IPS-20b (cell line): ENCODE data around the gene CAB39.
A peak's percentile ranks its signal among the peaks of the same experiment; 100 is the strongest.
"Not testable (repeated sequence)": the region's sequence is repeated elsewhere in the genome, so short reads cannot be mapped to it uniquely, and the experiment has no call there.

ENCODE experiments used
- H3K27ac ChIP-seq: one replicate; pipeline ENCODE4 v1.5.1; 2013; ENCODE audit warnings: low read length
- H3K27me3 ChIP-seq: 2 replicates; pipeline ENCODE4 v1.6.1; 2013; ENCODE audit warnings: mild to moderate bottlenecking, low read length, inconsistent platforms; ENCODE audit not compliant: insufficient read depth
- H3K36me3 ChIP-seq: 2 replicates; pipeline ENCODE4 v1.6.1; 2013; ENCODE audit warnings: low read depth, mild to moderate bottlenecking, inconsistent platforms, low read length, moderate library complexity; ENCODE audit not compliant: insufficient read depth
- H3K4me1 ChIP-seq: 2 replicates; pipeline ENCODE4 v1.6.1; 2013; ENCODE audit warnings: mild to moderate bottlenecking, control low read depth, inconsistent platforms, low read length, moderate library complexity; ENCODE audit not compliant: insufficient read depth
- H3K4me3 ChIP-seq: 2 replicates; pipeline ENCODE4 v1.5.1; 2013; ENCODE audit warnings: mild to moderate bottlenecking, low read length, inconsistent platforms
- H3K9ac ChIP-seq: 2 replicates; pipeline ENCODE4 v1.6.1; 2013; ENCODE audit warnings: low read depth, mild to moderate bottlenecking, inconsistent platforms, low read length, moderate library complexity
- H3K9me3 ChIP-seq: 2 replicates; pipeline ENCODE4 v1.6.1; 2013; ENCODE audit warnings: mild to moderate bottlenecking, low read depth, low read length, inconsistent platforms; ENCODE audit not compliant: insufficient read depth

Gene CAB39

DNA sequence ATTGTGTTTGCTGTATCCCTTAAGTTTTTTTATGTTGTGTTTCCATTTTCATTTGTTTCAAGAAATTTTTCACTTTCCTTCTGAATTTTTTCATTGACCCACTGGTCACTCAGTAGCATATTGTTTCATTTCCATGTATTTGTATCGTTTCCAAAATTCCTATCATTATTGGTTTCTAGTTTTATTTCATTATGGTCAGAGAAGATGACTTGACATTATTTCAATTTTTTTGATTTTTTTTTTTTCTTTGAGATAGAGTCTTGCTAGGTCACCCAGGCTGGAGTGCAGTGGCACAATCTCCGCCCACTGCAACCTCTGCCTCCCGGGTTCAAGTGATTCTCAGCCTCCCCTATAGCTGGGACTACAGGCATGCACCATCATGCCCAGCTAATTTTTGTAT is 11.3 kb upstream of the CAB39 start:
- Histone ChIP-seq H3K9ac (no peak overlapping the region), H3K36me3 (no peaks in the 10 kb centered on the region), H3K27me3 (no peaks in the 10 kb centered on the region), H3K27ac (no peak overlapping the region), H3K9me3 (no peaks in the 10 kb centered on the region), H3K4me1 (no peaks in the 10 kb centered on the region), H3K4me3 (no peak overlapping the region)

DNA sequence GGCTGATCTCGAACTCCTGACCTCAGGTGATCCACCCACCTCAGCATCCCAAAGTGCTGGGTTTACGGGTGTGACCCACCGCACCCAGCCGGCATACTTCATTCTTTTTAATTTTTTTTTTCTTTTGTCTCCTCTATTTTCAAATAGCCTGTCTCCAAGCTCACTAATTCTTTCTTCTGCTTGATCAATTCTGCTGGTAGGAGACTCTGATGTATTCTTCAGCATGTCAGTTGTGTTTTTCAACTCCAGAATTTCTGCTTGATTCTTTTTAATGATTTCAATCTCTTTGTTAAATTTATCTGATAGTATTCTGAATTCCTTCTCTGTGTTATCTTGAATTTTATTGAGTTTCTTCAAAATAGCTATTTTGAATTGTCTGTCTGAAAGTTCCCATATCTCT is 10.2 kb upstream of the CAB39 start:
- not testable (repeated sequence) for H3K27me3 ChIP-seq, H3K4me3 ChIP-seq, H3K4me1 ChIP-seq, H3K27ac ChIP-seq, H3K9me3 ChIP-seq, H3K9ac ChIP-seq, H3K36me3 ChIP-seq

DNA sequence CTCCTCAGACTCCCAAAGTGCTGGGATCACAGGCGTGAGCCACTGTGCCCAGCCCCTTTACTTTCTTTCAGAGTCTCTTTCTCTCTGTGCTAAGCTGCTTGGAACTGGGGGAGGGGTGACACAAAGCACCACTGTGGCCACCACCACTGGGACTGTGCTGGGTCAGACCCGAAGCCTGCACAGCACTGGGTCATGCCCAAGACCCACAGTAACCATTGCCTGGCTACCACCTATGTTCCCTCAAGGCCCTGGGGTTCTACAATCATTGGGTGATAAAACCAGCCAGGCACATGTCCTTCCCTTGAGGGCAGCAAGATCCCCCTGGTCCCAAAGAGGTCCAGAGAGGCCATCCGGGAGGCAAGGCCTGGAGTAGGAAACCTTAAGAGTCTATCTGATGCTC is 9.1 kb upstream of the CAB39 start:
- no peak overlapping the region for H3K27ac ChIP-seq
- H3K4me1 ChIP-seq = no peaks in the 10 kb centered on the region
- no peaks in the 10 kb centered on the region for H3K36me3 ChIP-seq
- no peak overlapping the region for H3K9ac ChIP-seq
- H3K4me3 ChIP-seq = no peak overlapping the region
- no peaks in the 10 kb centered on the region for H3K9me3 ChIP-seq
- H3K27me3 ChIP-seq = no peaks in the 10 kb centered on the region

DNA sequence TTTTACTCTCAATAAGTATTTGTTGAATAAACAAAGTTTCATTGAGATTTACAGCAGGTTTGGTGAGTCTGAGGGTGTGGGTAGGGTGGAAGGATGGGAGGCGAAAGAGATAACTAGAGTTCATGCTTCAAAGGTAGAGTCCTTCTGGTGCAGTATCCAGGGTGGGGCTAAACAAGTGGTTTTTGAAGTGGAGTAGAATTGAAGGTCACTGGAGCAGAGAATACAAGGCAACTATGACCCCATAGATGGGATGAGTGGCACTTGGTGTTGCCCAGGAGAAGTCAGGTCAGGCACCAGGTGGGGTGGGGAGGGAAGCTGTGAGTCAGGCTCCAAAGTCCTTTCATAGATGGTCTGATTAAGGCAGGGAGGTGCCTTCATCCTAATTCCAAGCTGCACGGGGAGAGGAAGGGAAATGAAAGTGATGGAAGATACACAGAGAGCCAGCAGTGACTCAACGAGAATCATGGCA is 6.6 kb upstream of the CAB39 start:
- H3K4me3 ChIP-seq = no peak overlapping the region
- no peak overlapping the region for H3K9ac ChIP-seq
- H3K9me3 ChIP-seq = no peaks in the 10 kb centered on the region
- H3K36me3 ChIP-seq = no peaks in the 10 kb centered on the region
- H3K27me3 ChIP-seq = no peaks in the 10 kb centered on the region
- no peak overlapping the region for H3K27ac ChIP-seq
- no peaks in the 10 kb centered on the region for H3K4me1 ChIP-seq

DNA sequence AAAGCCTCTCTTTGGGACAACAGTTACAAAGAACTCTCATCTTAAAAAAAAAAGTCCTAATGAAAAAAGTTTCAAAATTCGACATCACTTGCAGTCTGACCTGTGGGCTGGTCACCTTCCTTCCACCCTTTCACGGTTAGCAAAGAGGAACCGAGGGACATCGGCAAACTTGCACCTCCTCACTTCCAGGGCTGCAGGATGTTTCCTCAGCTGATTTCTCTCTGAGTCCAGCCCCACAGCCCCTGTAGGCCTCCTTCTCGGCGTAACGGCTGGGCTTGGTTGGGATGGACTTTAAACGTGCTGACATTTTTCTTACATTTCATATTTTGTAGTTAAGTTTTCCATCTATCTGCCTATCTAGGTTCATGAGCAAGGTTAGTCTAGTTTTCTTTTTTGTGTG is 5.7 kb upstream of the CAB39 start:
- Histone ChIP-seq H3K9me3 (no peaks in the 10 kb centered on the region), H3K4me3 (no peak overlapping the region), H3K4me1 (no peaks in the 10 kb centered on the region), H3K9ac (no peak overlapping the region), H3K27me3 (no peaks in the 10 kb centered on the region), H3K27ac (no peak overlapping the region), H3K36me3 (no peaks in the 10 kb centered on the region)

DNA sequence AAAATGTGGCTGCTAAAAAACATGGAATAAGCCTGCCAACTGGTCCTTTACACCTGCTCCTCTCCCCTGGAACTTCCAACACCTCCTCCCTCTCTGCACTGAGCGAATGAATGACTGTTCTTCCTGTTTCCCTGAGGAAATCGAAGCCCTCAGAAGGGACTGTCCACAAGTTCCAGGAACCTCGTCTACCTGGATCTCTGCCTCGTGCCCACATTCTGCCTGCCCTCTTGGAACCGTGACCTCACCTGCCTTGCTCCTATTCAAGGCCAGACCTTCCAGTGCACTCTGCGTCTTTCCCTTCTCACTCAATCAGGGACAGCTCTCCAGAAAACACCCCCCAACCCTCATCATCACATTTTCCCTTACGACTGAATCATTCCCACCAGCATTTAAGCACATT is 4.4 kb upstream of the CAB39 start:
- Histone ChIP-seq H3K9me3 (no peaks in the 10 kb centered on the region), H3K9ac (no peak overlapping the region), H3K4me3 (no peak overlapping the region), H3K36me3 (no peaks in the 10 kb centered on the region), H3K27ac (no peak overlapping the region), H3K27me3 (no peaks in the 10 kb centered on the region), H3K4me1 (no peaks in the 10 kb centered on the region)

DNA sequence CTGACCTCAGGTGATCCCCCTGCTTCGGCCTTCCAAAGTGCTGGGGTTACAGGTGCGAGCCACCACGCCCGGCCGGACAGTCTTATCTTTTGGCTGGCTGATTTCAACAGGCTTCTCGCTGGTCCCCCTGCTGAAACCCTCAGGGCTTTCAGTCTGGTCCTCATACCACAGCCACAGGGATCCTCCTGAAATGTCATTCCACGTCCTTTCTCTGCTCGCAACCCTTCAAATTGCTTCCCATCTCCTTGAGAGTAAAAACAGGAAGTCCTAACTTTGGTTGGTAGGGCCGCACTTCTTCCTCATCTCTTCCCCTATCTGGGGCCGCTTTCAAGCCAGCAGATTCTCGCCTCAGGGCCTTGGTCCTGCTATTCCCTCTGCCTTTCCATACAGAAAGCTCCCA is 1.4 kb upstream of the CAB39 start:
- Histone ChIP-seq H3K9ac (no peak overlapping the region), H3K9me3 (no peaks in the 10 kb centered on the region)

DNA sequence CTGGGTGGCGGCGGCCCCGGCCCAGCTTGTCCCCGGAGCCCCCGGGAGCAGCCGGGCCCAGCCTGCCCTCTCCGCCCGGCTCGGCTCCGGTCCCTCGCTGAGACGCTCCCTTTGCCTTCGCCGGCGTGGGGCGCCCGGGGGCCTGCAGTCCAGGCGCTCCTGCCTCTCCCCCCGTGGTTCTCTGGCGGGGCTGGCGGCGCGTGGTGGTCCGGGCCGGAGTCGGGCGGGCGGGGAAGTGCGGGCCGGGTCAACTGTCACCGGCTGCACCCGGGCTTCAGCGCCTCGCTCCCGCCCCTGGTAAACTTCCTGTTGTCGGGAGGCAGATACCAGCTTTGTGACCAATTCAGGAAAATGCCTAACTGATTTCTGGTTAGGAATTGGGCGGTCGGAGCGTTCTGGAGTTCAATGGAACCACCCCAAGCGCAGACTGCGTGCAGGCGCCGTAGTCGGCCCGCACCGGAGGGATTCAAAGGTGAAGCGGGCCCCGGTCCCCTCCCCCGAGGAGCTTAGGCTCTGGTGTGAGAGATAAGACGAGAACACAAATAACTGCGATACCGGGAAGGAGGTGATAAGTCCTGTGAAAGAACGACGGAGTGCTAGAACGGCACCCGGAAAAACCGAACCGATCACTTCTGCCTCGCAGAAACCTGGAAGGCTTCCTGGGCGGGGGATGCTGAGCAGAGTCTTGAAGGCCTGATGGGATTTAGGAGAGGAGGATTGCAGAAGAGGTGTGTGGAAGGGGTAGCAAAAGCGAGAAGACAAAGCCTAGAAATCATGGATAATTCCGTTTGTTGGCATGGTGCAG is 891 bp downstream of the CAB39 start:
- Histone ChIP-seq H3K4me1 (peaks cover 25% of the 10 kb centered on the region), H3K27ac (no peak overlapping the region), H3K9ac (peak overlapping the region; percentile 82; the same call in 1 of the 2 replicates), H3K36me3 (no peaks in the 10 kb centered on the region), H3K27me3 (no peaks in the 10 kb centered on the region), H3K9me3 (no peaks in the 10 kb centered on the region), H3K4me3 (peak overlapping the region; percentile 93)

More for the DNA sequence above, 1.4 kb upstream of the CAB39 start:
- H3K4me3 ChIP-seq = no peak overlapping the region
- H3K27me3 ChIP-seq = no peaks in the 10 kb centered on the region
- H3K4me1 ChIP-seq = peaks cover 9% of the 10 kb centered on the region
- no peak overlapping the region for H3K27ac ChIP-seq
- H3K36me3 ChIP-seq = no peaks in the 10 kb centered on the region

DNA sequence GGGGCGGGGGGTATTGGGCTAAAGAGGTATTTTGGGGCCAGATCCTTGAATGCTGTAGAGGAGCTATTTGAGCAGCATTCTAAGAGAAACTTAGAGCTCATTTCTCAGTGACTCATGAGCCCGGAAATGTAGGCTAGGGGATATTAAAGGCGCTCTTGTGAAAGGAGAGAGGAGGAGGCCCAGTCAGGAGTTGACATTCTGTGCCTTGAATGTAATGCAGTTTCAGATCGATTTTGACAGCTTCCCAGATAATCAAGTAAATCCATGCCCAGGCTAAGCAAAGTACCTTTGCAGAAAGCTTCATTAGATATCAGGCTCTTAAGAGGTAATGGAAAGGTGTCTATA is 1.5 kb downstream of the CAB39 start:
- Histone ChIP-seq H3K9me3 (no peaks in the 10 kb centered on the region), H3K4me3 (peak overlapping the region; percentile 93), H3K27ac (no peak overlapping the region), H3K27me3 (no peaks in the 10 kb centered on the region), H3K36me3 (no peaks in the 10 kb centered on the region), H3K4me1 (peaks cover 27% of the 10 kb centered on the region), H3K9ac (peak overlapping the region; percentile 82; the same call in 1 of the 2 replicates)

DNA sequence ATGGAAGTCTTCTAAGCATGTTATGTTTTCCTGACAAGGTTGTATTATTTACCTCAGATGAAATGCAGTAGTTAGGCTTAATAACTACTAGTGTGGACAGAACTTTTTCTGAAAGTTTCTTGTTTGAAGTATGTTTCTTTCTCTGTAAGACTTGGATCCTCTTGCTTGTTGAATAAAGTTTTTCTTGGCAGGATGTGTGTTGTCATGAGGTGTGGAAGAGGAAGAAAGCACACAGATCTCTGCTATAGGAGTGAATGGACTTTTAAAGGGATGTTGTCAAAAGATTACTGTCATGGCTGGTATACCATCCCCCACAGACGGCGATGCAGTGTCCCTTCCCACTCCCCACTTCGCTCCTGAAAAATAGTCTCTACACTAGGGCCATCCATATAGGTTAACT is 2.6 kb downstream of the CAB39 start:
- H3K4me1 ChIP-seq = peaks cover 36% of the 10 kb centered on the region
- H3K9me3 ChIP-seq = no peaks in the 10 kb centered on the region
- no peaks in the 10 kb centered on the region for H3K27me3 ChIP-seq
- no peak overlapping the region for H3K9ac ChIP-seq
- no peaks in the 10 kb centered on the region for H3K36me3 ChIP-seq
- no peak overlapping the region for H3K27ac ChIP-seq
- H3K4me3 ChIP-seq = no peak overlapping the region

DNA sequence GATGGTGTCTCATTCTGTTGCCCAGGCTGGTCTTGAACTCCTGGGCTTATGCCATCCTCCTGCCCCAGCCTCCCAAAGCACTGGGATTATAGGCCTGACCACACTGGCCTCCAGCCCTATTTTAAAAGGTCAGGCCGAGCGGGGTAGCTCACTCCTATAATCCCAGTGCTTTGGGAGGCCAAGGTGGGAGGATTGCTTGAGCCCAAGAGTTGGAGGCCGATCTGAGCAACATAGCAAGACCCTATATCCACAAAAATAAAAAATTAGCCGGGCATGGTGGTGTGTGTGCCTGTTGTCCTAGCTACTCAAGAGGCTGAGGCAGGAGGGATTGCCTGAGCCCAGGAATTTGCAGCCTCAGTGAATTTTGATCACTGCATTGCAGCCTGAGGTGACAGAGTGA is 3.9 kb downstream of the CAB39 start:
- H3K9ac ChIP-seq = no peak overlapping the region

DNA sequence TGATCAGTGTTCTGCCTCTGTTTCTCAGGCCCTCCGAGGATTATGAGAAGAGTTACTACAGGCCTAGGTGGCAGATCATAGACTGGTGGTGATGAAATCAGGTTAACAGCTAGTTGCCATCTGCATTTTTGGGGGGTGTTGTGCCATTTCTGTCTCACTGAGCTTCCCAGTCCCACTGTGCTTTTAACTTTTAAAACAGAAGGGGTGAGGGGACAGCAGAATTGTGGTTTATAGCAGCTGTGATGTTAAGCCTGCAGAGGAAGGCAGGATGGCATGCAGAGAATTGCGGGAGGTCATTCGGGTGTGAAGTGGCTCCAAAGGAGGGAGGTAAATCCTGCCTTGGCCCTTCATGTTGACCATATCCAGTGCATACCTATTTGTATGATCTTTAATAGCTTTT is 5.0 kb downstream of the CAB39 start:
- peak overlapping the region; percentile 11; the same call in 1 of the 2 replicates for H3K9ac ChIP-seq
- peaks cover 46% of the 10 kb centered on the region for H3K4me1 ChIP-seq
- no peak overlapping the region for H3K4me3 ChIP-seq
- no peaks in the 10 kb centered on the region for H3K9me3 ChIP-seq
- peak overlapping the region; percentile 22 for H3K27ac ChIP-seq
- no peaks in the 10 kb centered on the region for H3K36me3 ChIP-seq
- H3K27me3 ChIP-seq = no peaks in the 10 kb centered on the region

More for the DNA sequence above, 3.9 kb downstream of the CAB39 start:
- no peak overlapping the region for H3K4me3 ChIP-seq
- no peaks in the 10 kb centered on the region for H3K27me3 ChIP-seq
- H3K27ac ChIP-seq = no peak overlapping the region
- no peaks in the 10 kb centered on the region for H3K36me3 ChIP-seq
- H3K9me3 ChIP-seq = no peaks in the 10 kb centered on the region
- H3K4me1 ChIP-seq = peaks cover 40% of the 10 kb centered on the region
